K562 (cell line): ENCODE measurements around the gene GTF2H4. TPM values are rescaled to one million over a fixed set of nuclear protein-coding genes. Genes with fewer than 3 reads are reported as not detected.

Source experiments
- ATAC-seq: fragments of 200-7000 bp; cut with Tn5 transposase; 3 replicates; pipeline ENCODE4 v1.9.1; 2020; ENCODE audit warnings: moderate library complexity
- BruUV-seq: library from RNA; stranded (reverse); fragments of 400-500 nt; replicated peaks from 2 replicates; lab custom pipeline; 2021; lab: Mats Ljungman, UMichigan
- CTCF ChIA-PET: fragments of 300-600 bp; formaldehyde crosslinking; extraction: SDS; loops from one replicate; lab custom pipeline; 2021; ENCODE audit warnings: low intra/inter-chr PET ratio; lab: Yijun Ruan, JAX
- POLR2A ChIA-PET: fragments of 300-600, 350-650 bp; sonication (Branson Sonifier 250); formaldehyde crosslinking; extraction: SDS; loops from one replicate; lab custom pipeline; 2021; ENCODE audit warnings: antibody characterized with exemption, inconsistent platforms; lab: Yijun Ruan, JAX
- DNase-seq, 4 experiments: peaks; one replicate each; pipeline versions ENCODE4 v3.0.0 to v3.0.0-alpha.2; 2011 to 2018; ENCODE audit warnings: low spot score in 3 of 4, mixed read lengths in 3 of 4; ENCODE audit errors: extremely low read depth in 1 of 4
- FAIRE-seq: peaks from 2 replicates; lab custom pipeline; 2011; peaks lifted over from hg19 to GRCh38; lab: Jason Lieb, UNC
- H2AFZ ChIP-seq: 2 replicates; pipeline ENCODE4 v1.6.0; 2011; ENCODE audit warnings: low read depth, low read length, control low read depth, inconsistent platforms
- H3K27ac ChIP-seq: fragments of 200-600 bp; 3 replicates; pipeline ENCODE4 v1.8.0; 2011; ENCODE audit warnings: low read depth, mild to moderate bottlenecking, control low read depth, inconsistent platforms, low read length, moderate library complexity, mixed read lengths; ENCODE audit errors: extremely low read depth
- H3K27me3 ChIP-seq, 2 experiments: fragments of 300-600 bp in 1 of 2; 2 replicates in 1 of 2; 3 replicates in 1 of 2; pipeline versions ENCODE4 v1.6.0 to v1.8.0; 2011; ENCODE audit warnings: inconsistent platforms in 2 of 2, low read length in 2 of 2, mild to moderate bottlenecking in 1 of 2, mixed read lengths in 1 of 2, moderate library complexity in 1 of 2; ENCODE audit not compliant: control insufficient read depth in 2 of 2, insufficient read depth in 2 of 2
- H3K36me3 ChIP-seq: fragments of 300-600 bp; 3 replicates; pipeline ENCODE4 v1.8.0; 2011; ENCODE audit warnings: mild to moderate bottlenecking, low read length, inconsistent platforms; ENCODE audit not compliant: control insufficient read depth, insufficient read depth
- H3K4me1 ChIP-seq, 2 experiments: fragments of 200-600 bp in 1 of 2; replicated peaks in 1 of 2; 2 replicates in 1 of 2; 3 replicates in 1 of 2; pipeline versions ENCODE4 v1.5.1 to v1.8.0; 2011; ENCODE audit warnings: inconsistent platforms in 2 of 2, low read length in 2 of 2, mild to moderate bottlenecking in 1 of 2, mixed read lengths in 1 of 2, moderate library complexity in 1 of 2; ENCODE audit not compliant: control insufficient read depth in 2 of 2, insufficient read depth in 2 of 2
- H3K4me2 ChIP-seq: 2 replicates; pipeline ENCODE4 v1.6.1; 2011; ENCODE audit warnings: low read length, control low read depth, inconsistent platforms, mixed read lengths; ENCODE audit not compliant: insufficient read depth
- H3K4me3 ChIP-seq: fragments of 200-600 bp; sonication (generic), shearing (Covaris generic); 2 replicates; pipeline ENCODE4 v1.5.1; 2016; ENCODE audit warnings: control low read depth, inconsistent platforms
- H3K79me2 ChIP-seq: fragments of 200-600 bp; 3 replicates; pipeline ENCODE4 v1.8.0; 2011; ENCODE audit warnings: low read length, inconsistent platforms; ENCODE audit not compliant: control insufficient read depth, insufficient read depth
- H3K9ac ChIP-seq, 2 experiments: 2 replicates each; pipeline versions ENCODE4 v1.6.0 to v1.6.1; 2011; ENCODE audit warnings: low read depth in 2 of 2, low read length in 2 of 2, control low read depth in 1 of 2, inconsistent platforms in 1 of 2, mild to moderate bottlenecking in 1 of 2, mixed read lengths in 1 of 2; ENCODE audit not compliant: insufficient read depth in 1 of 2
- H3K9me1 ChIP-seq: one replicate; pipeline ENCODE4 v1.6.0; 2011; ENCODE audit warnings: inconsistent platforms, mild to moderate bottlenecking, low read length, moderate library complexity; ENCODE audit not compliant: control insufficient read depth, insufficient read depth
- H3K9me3 ChIP-seq: replicated peaks from 2 replicates; pipeline ENCODE4 v1.5.1; 2011; ENCODE audit warnings: low read depth, low read length, inconsistent platforms; ENCODE audit not compliant: control insufficient read depth, insufficient read depth
- H4K20me1 ChIP-seq: replicated peaks from 2 replicates; pipeline ENCODE4 v1.6.1; 2011; ENCODE audit warnings: low read length, inconsistent platforms, mixed read lengths; ENCODE audit not compliant: control insufficient read depth, insufficient read depth
- BMI1 ChIP-seq: fragments of 150-350 bp; IDR thresholded peaks from 2 replicates; pipeline ENCODE4 v1.6.1; 2014; ENCODE audit warnings: low read length
- ESRRA ChIP-seq: fragments of 450-650 bp; IDR thresholded peaks from 2 replicates; pipeline ENCODE4 v1.6.1; 2014; ENCODE audit warnings: low read depth, mild to moderate bottlenecking, moderate library complexity, borderline replicate concordance
- ESRRB ChIP-seq: fragments of 250-450 bp; sonication (Bioruptor Pico); IDR thresholded peaks from 2 replicates; pipeline ENCODE4 v1.5.0; 2020; ENCODE audit warnings: mild to moderate bottlenecking, moderate library complexity, borderline replicate concordance
- ETS2 ChIP-seq: IDR thresholded peaks from 2 replicates; pipeline ENCODE4 v1.6.1; 2016; ENCODE audit warnings: borderline replicate concordance, missing genetic modification characterization, mild to moderate bottlenecking, moderate library complexity, missing compliant biosample characterization; ENCODE audit not compliant: poor library complexity, severe bottlenecking
- FOXM1 ChIP-seq, 2 experiments: fragments of 450-650 bp in 1 of 2; sonication (generic) in 1 of 2; formaldehyde crosslinking in 1 of 2; IDR thresholded peaks; 2 replicates each; pipeline versions ENCODE4 v1.6.1 to v1.9.0; 2017 to 2022; ENCODE audit warnings: low read depth in 2 of 2, mild to moderate bottlenecking in 2 of 2, missing genetic modification reagents in 1 of 2, moderate library complexity in 1 of 2
- GABPB1 ChIP-seq: sonication (generic); formaldehyde crosslinking; IDR thresholded peaks from 2 replicates; pipeline ENCODE4 v1.8.0; 2022; ENCODE audit warnings: mild to moderate bottlenecking, missing genetic modification reagents
- GTF2F1 ChIP-seq: IDR thresholded peaks from 2 replicates; pipeline ENCODE4 v1.6.1; 2011; ENCODE audit warnings: low read depth, low read length, improper control_type of control experiment
- JUNB ChIP-seq: fragments of 450-650 bp; formaldehyde crosslinking; conservative IDR thresholded peaks from 2 replicates; pipeline ENCODE4 v1.4.0; 2020; ENCODE audit warnings: mild to moderate bottlenecking
- MAFG ChIP-seq: fragments of 450-650 bp; conservative IDR thresholded peaks from 2 replicates; pipeline ENCODE4 v1.6.1; 2016; ENCODE audit warnings: missing genetic modification characterization, missing compliant biosample characterization
- MCM3 ChIP-seq: fragments of 450-650 bp; IDR thresholded peaks from 2 replicates; pipeline ENCODE4 v1.6.1; 2016
- MEIS2 ChIP-seq: fragments of 450-650 bp; IDR thresholded peaks from 2 replicates; pipeline ENCODE4 v1.6.1; 2014; ENCODE audit warnings: mild to moderate bottlenecking; ENCODE audit not compliant: partially characterized antibody
- NFIC ChIP-seq: fragments of 450-650 bp; IDR thresholded peaks from 2 replicates; pipeline ENCODE4 v1.6.1; 2017; ENCODE audit warnings: mild to moderate bottlenecking, inconsistent platforms
- SRF ChIP-seq, 2 experiments: fragments of 250-450, 450-650 bp in 1 of 2; sonication (Bioruptor Pico) in 1 of 2; sonication (generic) in 1 of 2; formaldehyde crosslinking; IDR thresholded peaks; 2 replicates each; pipeline versions ENCODE4 v1.5.0 to v1.5.1; 2020 to 2022; ENCODE audit warnings: mild to moderate bottlenecking in 1 of 2, missing genetic modification reagents in 1 of 2
- TOE1 ChIP-seq, 2 experiments: fragments of 450-650 bp in 1 of 2; sonication (generic) in 1 of 2; formaldehyde crosslinking in 1 of 2; IDR thresholded peaks; 2 replicates each; pipeline versions ENCODE4 v1.7.1 to v1.8.0; 2016 to 2022; ENCODE audit warnings: borderline replicate concordance in 2 of 2, mild to moderate bottlenecking in 2 of 2, antibody characterized with exemption in 1 of 2, inconsistent platforms in 1 of 2, low read depth in 1 of 2, missing genetic modification reagents in 1 of 2, moderate library complexity in 1 of 2
- ZBTB1 ChIP-seq: sonication (generic); formaldehyde crosslinking; IDR thresholded peaks from 2 replicates; pipeline ENCODE4 v1.8.1; 2023; ENCODE audit warnings: missing genetic modification reagents, low read depth, mild to moderate bottlenecking, borderline replicate concordance
- ZBTB7A ChIP-seq: IDR thresholded peaks from 2 replicates; pipeline ENCODE4 v1.6.1; 2011; ENCODE audit warnings: low read depth, mild to moderate bottlenecking, low read length, moderate library complexity, borderline replicate concordance; ENCODE audit not compliant: control insufficient read depth
- ZEB2 ChIP-seq: fragments of 450-650 bp; IDR thresholded peaks from 2 replicates; pipeline ENCODE4 v1.6.1; 2016
- ZFX ChIP-seq: sonication (generic); formaldehyde crosslinking; IDR thresholded peaks from 2 replicates; pipeline ENCODE4 v1.8.0; 2022; ENCODE audit warnings: mild to moderate bottlenecking, missing genetic modification reagents, moderate library complexity
- ZNF184 ChIP-seq: sonication (generic); formaldehyde crosslinking; IDR thresholded peaks from 2 replicates; pipeline ENCODE4 v1.5.0; 2020; ENCODE audit warnings: missing genetic modification reagents
- WGBS: fragments of 100-300 bp; shearing (Covaris generic); methylation state at CpG from one replicate; pipeline ENCODE4 v1.1.6; 2016; ENCODE audit warnings: low coverage, mixed read lengths; ENCODE audit not compliant: insufficient coverage; ENCODE audit errors: missing lambda C conversion rate; 5-methylcytosine and 5-hydroxymethylcytosine counted together
- in situ Hi-C: fragments of 300-500 bp; cut with MboI; formaldehyde crosslinking; loops from 4 replicates; pipeline ENCODE4 v1.15.0; 2018; ENCODE audit warnings: inconsistent platforms, mixed read lengths
- intact Hi-C: fragments of 100-400 bp; cut with micrococcal nuclease; formaldehyde crosslinking; loops from 2 replicates; pipeline ENCODE4 v1.14.2; 2022
- polyA plus RNA-seq, 8 experiments: library from polyadenylated mRNA; depleted of rRNA in 4 of 8; stranded (reverse) in 5 of 8; unstranded in 3 of 8; fragments of >200 nt; fragmentation: Nextera tagmentation in 2 of 8; fragmentation: Illumina TruSeq in 1 of 8; extraction: Ambion mirVana in 2 of 8; extraction: Trizol in 1 of 8; gene quantifications; 2 replicates each; pipeline versions ENCODE4 v1.2.1 to v1.2.3, GENCODE V29; 2011 to 2014; ENCODE audit warnings: inconsistent platforms in 1 of 8, missing spikeins in 1 of 8
- total RNA-seq, 7 experiments: library from RNA; depleted of rRNA in 6 of 7; stranded (reverse); fragments of >200 nt in 6 of 7; fragmentation: Illumina TruSeq in 2 of 7; extraction: Trizol in 2 of 7; gene quantifications; 2 replicates each; pipeline versions ENCODE4 v1.2.1 to v1.2.3, GENCODE V29; 2011 to 2021; ENCODE audit warnings: low replicate concordance in 1 of 7

GTF2H4 gene
- total and polyA plus RNA-seq, 9 of the 15 experiments (the other 6 are each of a cell fraction or from before 2014, with no cell fraction given) = 3.6 to 86.1 (median 39.6) TPM

DNA sequence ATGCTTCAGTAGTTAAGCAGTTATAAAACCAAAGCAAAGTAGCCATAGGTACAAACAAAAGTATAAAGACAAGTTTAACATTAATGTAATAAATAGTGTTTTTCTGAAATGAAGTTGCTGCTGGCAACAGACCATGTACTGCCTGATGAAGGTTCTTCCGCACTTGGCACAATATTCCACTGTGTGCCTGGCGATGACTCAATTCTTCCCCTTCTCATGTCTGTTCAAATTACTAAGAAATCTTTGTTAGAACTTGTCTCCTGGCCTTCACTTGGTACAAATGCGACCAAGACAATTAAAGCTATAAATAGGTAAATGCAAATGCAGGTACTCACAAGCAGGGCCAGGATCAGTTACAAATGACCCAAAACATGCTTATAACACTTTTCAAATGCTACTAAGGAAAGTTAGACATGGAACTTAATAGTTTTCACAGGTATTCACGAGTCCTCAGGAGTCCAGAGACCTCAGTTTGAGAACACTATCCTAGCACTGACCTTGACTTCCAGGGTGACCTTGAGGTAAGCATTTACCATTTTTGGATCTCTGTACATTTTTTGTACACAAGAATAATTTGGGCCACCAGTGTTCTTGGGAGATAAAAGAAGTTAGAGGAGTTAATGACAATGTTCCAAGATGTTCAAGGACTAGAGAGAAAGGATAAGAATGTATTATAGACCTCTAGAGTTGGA is 31.8 kb upstream of the GTF2H4 start (continued):
- TF ChIP-seq MEIS2 (no peak), ETS2 (tag) (peak; percentile 15), ESRRA (peak; percentile 96), FOXM1 (IDR thresholded peaks at IDR 0.05; ENCODE audit: low read depth) (0 out of 2 replicates have a peak, but pooled peaks have one; percentile 11), FOXM1 (CRISPR knock-in tag; IDR thresholded peaks at IDR 0.05; ENCODE audit: low read depth) (no peak)
- TF ChIP-seq, all 486 proteins: peak for 28

DNA sequence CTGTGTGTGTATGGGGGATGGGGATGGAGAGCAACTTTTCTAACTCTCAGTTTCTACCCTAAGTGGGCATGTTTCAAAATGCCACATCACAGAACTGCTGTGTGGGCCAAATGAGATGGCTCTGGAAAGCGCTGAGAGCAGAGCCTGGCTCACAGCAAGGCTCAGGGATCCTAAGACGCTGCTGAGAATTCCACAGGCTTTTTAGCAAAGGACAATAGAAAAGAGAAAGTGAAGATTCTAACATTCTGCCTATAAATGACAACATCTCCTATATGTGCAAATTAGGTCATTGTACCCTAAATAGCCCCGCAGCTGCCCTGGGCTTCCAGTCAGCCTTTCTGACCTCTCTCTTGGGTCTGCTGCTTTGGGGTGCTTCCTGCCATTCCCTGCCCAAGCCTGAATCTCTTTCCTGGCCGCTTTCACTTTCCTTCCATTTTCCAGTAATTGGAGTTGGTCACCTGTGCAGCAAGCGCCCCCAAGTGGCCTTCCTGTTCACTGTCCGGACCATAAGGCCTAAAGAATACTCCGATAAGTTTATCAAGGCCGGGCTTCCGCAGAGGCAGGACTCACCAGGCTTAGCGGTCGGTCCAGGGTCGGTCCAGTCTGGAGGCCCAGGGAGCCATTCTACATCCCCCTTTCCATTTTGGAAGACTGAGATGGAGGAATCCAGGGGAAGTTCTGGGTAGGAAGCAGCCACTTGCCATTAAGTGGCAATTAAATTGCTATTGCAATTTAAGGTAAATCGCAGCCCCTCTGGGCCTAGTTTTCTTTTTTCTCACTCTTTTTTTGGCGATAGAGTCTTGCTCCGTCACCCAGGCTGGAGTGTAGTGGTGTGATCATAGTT is 30.4 kb upstream of the GTF2H4 start:
- no TSS peak for BruUV-seq
- Histone ChIP-seq H3K79me2 (peaks cover 19% of the 10 kb centered on the region), H3K9ac (peak overlapping the region; percentile 68 to 80; a peak in 3 of 4 replicates), H3K27ac (peak overlapping the region; percentile 94), H3K36me3 (no peaks in the 10 kb centered on the region), H4K20me1 (no peaks in the 10 kb centered on the region), H3K4me1 (peaks cover 64 to 70% of the 10 kb centered on the region in 2 experiments), H3K9me3 (no peaks in the 10 kb centered on the region), H3K9me1 (no peaks in the 10 kb centered on the region), H2AFZ (peak overlapping the region; percentile 84), H3K4me2 (peak overlapping the region; percentile 76), H3K4me3 (peak overlapping the region; percentile 2; the same call in 1 of the 2 replicates), H3K27me3 (no peaks in the 10 kb centered on the region)
- FAIRE-seq = peak; percentile 84
- peak; percentile 75 to 97 (median 82) for DNase-seq
- ATAC-seq = peak; percentile 78
- WGBS = 9% methylated on average over 15 of the region's 15 CpGs
- intact Hi-C loops = loop anchor here (1.0 to 5.0 kb wide), 6 partner anchors 37 to 205 kb away; partner anchors contain the start of genes TUBB and VARS2
- ChIA-PET CTCF (interaction anchor here (0.7 to 2.6 kb wide), 6 partner anchors 49 to 411 kb away, joined by 3 to 45 read pairs (median 8); partner anchors contain the start of gene IER3), POLR2A (interaction anchor here (0.6 to 2.2 kb wide), 11 partner anchors 16 to 288 kb away, joined by 3 to 12 read pairs (median 4); partner anchors contain the start of genes GTF2H4, IER3 and VARS2)
- in situ Hi-C loops = loop anchor here (5.0 kb wide), 1 partner anchor 135 kb away; the partner anchor contains the start of genes FLOT1 and IER3
- TF ChIP-seq GABPB1 (CRISPR knock-in tag) (peak; percentile 59; the same call in 1 of the 2 replicates), MCM3 (no peak), BMI1 (no peak), GTF2F1 (0 out of 2 replicates have a peak, but pooled peaks have one; percentile 36), ESRRB (CRISPR knock-in tag) (no peak), MAFG (tag) (peak; percentile 51), TOE1 (IDR thresholded peaks at IDR 0.05; ENCODE audit: borderline replicate concordance) (no peak; the same call in 1 of the 2 replicates), TOE1 (CRISPR knock-in tag; IDR thresholded peaks at IDR 0.05; ENCODE audit: borderline replicate concordance, low read depth) (no peak), ZBTB7A (peak; percentile 52; the same call in 1 of the 2 replicates), NFIC (no peak; the same call in 1 of the 2 replicates), JUNB (CRISPR knock-in tag) (no peak), ZEB2 (peak; percentile 57; the same call in 1 of the 2 replicates), SRF (CRISPR knock-in tag; IDR thresholded peaks at IDR 0.05) (0 out of 4 replicates have a peak, but pooled peaks of 1 of the 2 experiments have one; percentile 49), ZBTB1 (CRISPR knock-in tag) (no peak), ZFX (CRISPR knock-in tag) (peak; percentile 92), ZNF184 (CRISPR knock-in tag) (no peak)
